Measurements from ENCODE around the gene FSHR. TPM values are rescaled to one million over a fixed set of nuclear protein-coding genes. Genes with fewer than 3 reads are reported as not detected.

The FSHR gene
- total RNA-seq, 2 donors from 2014 or later = not detected

GRCh38 chr2:48914477-48915089 is 239.7 kb downstream of the FSHR start:
- DNase-seq (ENCODE audit: low spot score) (no peak), ATAC-seq (ENCODE audit: insufficient number of reproducible peaks, low FRiP score, low read depth) (no peak)
- Histone ChIP-seq H3K9me3 (no peaks in the 10 kb centered on the region), H3K4me1 (ENCODE audit: control insufficient read depth in 1 of 2, low read depth in 2 of 2) (no peaks in the 10 kb centered on the region), H3K27me3 (replicated peaks; ENCODE audit: insufficient read depth) (no peaks in the 10 kb centered on the region), H3K36me3 (no peaks in the 10 kb centered on the region), H3K4me3 (no peak overlapping the region), H3K27ac (no peak overlapping the region)
- TF ChIP-seq CTCF (IDR thresholded peaks at IDR 0.05) = no peak
